KG1 (cell line): ENCODE measurements around the gene BSPRY.

Experiments
- DNase-seq: peaks from one replicate; lab custom pipeline; 2025; lab: John Stamatoyannopoulos, UW

Gene BSPRY

DNA sequence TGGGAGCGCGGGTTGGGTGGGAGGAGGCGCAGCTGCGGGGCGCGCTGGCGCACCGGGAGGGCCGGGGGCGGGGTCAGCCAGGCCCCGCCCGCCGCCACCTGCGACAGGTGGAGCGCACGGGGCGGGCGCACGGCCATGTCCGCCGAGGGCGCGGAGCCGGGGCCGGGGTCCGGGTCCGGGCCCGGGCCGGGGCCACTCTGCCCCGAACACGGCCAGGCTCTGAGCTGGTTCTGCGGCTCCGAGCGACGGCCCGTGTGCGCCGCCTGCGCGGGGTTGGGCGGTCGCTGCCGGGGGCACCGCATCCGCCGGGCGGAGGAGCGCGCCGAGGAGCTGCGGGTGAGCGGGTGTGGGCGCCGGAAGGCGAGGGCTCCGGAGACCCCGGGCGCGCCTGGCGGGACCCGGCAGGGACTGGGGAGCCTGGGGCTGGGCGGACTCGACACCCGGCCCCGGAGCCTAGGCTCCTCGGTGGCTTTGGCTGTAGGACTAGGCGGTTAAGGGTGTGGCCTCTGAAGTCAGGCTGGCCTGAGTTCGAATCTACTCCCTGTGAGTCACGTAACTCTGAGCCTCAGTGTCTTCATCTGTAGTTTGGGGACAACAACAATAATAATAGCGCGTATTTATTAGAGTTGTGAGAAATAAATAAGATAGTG, at the start of gene BSPRY:
Gene BSPRY (plus strand): TSS at position 97 of the 650 bp plus-strand sequence. CDS start 39 bp downstream, at position 136.
- DNase-seq: no peak

DNA sequence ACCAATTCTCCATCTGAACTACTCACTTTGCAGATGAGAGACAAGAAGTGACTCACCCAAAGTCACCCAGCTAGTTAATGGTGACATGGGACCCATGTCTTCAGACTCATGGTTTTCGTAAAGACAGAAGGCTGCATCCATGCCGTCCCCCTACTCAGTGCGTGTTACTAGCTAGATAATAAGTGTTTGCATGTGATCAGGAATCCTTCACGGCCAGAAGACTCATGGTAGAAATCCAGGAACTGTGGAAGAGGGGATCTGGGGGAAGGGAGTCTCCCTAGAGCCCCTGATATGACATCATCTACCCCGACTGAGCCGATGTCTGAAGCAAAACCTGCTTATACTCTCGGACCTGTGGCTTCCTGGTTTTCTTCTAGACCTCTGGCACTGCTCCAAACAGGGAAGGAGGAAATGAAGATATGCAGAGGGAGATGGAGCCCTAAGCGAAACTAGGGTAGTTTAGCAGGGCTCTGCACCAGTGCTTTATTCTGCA, 49.5 kb upstream of the BSPRY start:
- no peak for DNase-seq

DNA sequence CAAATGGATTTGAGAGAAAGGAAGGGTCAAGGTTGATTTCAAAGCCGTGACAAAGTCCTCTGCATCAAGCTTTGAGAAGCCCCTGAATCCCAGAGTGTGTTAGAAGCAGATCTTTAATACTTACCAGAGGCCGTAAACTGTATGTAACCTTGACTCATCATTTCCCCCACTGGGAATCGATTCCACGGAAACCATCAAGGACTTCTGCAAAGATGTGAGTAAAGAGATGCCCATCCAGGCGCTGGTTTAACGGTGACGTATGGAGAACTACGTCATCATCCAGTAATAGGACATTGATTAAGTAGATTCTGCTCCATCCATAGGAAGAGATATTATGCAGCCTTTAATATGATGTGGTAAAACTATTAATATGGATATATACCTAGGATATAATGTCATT, 47.8 kb upstream of the BSPRY start:
- no peak for DNase-seq

DNA sequence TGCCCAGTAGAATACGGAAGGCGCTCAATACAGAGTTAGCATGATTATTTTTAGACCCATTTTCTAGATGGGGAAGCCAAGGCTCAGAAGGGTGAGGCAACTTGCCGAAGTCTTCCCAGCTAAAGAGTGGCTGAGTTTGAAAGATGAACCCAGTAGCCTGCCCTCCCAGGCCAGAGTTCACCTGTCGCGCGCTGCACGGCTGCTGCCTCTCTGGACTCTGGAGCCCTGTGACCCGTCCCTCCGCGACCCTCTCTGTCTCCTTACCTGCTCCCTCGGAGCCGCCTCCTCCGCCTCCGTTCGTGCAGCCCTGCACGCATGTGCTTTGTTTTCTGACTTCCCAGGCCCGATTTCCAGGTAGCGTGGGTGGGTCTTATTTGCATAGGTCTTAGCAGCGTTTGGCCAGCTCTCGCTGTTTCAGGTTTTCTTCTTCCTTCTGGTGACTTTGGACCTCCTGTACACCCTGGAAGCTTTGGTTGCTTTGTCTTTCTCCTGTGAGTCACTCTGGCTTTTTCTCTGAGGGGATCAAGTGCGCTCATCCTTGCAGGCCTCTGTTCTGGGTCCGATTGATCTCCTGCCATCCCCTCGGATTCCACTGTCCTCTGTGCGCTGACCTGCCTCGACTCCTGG, 46.4 kb upstream of the BSPRY start, which contains the start of gene RNF183:
Gene RNF183 (minus strand): TSS at position 585 of the 627 bp plus-strand sequence. CDS start 5,192 bp downstream, outside the sequence.
- no peak for DNase-seq

DNA sequence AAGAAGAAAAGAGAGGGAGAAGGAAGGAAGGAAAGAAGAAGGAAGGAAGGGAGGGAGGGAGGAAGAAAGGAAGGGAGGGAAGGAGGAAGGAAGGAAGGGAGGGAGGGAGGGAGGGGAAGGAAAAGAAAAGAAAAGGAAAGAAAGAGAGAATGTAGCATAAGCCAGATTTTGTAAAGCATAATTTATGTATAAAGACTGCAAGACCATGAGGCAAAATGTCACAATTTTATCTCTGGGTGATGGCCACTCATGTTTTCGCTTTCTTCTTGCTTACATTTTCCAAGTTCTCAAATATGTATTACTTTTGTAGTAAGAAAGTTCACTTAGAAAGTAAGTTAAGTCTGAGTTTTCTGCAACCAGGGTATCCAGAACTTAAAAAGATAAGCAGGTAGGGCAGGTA, 42.8 kb upstream of the BSPRY start:
- no peak for DNase-seq

DNA sequence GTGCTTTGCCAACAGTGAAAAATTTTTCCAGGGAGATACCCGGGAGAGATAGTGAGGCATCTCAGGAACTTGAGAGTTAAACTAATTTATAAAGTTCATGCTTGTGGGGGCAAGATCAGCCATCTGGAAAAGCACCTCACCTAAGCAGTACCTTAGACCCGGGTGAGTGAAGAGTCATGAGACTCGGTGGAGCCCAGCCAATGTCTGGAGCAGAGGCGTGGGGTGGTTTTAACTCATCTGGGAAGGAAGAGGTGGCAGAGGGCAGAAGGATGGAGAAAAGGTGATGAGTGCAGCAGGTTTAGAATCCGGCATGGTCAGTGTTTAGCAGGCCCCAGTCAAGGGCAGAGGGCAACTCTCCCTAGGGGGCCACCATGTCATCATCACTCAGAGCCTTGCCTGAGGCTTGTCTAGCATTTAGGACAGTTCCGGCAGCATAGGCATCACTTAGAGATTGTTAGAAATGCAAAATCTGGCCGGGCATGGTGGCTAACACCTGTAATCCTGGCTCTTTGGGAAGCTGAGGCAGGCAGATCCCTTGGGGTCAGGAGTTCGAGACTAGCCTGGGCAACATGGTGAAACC, 41.9 kb upstream of the BSPRY start:
- DNase-seq: no peak

DNA sequence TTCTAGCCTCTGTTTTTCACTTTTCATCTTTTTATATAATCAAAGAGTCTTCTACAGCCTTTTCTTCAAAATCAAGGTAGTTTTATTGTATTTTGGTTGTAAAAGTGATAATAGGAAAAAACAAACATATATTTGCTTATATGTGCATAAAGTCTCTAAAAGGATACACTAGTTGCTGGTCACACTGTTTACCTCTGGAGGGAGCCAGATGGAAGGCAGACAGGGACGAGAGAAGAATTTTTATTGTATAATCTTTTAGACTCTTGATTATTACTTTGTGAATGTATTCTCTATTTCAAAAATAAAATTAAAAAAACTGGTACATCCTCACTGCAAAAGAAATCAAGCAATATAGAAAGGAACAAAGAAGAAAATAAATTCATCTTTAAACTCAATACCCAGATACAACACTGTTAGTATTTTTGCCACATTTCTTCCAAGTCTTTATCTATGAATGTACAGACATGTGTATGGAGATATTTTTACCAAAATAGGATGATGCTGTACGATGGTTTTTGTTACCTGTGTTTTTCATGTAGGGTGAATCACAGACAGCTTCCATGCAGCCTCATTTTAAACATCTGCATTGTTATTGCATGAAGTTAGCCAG, 40.0 kb upstream of the BSPRY start:
- peak; percentile 2 for DNase-seq

DNA sequence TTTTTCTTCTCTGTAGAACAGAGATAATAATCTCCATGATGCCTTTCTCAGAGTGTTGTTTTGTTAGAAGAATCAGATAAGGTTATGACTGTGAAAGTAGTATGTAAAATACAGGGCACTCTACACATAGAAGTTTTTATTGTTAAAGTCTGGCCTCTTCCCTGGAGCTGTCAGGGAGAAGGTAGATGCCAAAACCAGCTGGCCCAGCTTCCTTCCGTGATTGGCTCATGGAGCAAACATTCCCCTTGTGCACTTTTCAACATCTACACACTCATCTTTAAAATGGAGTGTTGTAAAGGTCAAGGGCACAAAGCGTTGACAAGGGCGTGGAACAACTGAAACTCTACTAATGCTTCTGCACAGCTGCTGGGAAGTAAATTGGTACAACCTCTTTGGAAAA, 38.8 kb upstream of the BSPRY start:
- DNase-seq: no peak

DNA sequence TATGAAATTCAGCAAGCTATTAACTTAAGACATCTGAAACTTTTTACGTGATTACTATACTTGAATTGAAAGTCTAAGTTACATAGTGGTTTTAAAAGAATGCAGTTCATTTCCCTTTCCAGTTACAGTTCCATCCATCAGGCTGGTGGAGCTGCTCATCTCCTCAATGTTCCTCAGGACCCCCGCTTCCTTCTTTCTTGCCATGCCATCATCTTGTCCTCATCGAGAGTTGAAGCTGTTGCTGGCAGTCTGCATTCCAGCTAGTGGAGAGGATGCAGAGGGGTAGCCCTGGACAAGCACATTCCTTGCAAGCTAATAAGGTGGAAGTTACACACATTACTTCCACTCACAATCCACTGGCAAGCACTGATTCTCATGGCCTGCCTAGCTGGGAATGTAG, 37.4 kb upstream of the BSPRY start:
- DNase-seq: no peak

DNA sequence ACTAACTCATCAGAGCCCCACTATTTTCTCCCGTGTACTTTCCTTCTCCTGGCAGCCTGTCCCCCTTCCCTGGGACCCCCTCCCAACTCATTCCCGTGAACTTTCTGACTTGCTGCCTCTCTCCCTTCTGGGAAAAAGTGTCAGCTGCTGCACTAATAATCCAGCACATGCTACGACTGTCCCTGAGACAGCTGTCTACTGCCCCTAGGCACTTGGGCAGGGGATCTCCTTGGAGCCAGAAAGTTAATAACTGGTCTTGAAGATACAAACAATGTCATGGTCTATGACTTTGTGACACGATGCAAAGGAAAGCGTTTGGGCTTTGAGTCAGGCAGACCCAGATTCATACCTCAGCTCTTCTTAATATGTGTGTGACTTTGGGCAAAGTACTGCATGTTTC, 36.1 kb upstream of the BSPRY start:
- no peak for DNase-seq

DNA sequence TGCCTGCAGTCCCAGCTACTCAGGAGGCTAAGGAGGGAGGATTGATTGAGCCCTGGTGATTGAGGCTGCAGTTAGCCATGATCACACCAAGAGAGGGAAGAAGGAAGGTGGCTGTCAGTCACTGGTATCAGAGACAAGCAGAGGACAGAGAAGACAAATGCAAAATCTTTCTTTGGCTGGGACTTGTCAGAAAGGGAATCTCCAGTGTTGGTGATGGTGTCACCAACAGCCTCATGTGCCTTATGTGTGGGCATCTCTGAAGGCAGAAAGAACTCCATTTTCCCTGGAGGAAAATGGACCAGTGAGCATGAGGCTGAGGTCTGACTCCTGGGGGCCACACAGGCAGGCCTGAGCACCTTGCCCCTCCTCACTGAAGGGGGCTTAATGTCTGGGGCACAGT, 34.1 kb upstream of the BSPRY start:
- DNase-seq: no peak

DNA sequence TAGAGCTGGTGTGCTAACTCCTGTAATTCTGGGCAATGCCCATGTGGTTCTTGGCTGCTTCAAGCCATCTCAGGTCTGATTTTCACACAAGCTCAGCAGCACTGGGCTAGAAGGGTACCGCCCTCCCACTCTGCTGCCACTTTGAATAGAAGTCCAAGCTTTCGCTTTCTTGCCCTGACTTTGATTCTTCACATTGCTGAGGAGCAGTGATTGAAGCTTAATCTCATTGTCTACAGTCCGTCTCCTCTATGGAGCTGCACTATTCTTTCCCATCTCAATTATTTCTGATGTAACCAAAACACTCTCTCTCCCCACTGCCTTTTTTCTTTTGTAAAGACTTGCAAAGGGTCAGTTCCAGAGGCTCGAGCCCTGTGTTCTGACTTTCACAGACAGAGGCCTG, 33.3 kb upstream of the BSPRY start:
- DNase-seq: no peak

DNA sequence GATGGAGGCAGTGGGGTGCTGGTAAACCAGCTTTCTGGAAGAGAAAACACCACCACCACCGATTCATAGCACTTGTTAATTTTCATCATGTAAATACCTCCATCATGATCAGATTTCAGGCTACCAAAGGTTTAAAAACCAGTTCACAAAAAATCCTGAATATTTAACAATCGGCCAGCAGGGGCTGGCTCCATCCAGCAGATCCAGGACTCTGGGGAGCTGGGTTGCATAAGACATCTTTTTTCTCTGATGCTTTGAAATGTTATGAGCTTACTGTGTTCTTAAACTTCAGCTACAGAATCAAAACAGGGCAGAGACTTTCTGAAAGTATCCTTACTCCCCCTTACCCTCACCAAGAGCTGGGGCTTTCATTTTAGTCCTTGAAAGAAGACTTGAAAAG, 31.6 kb upstream of the BSPRY start:
- DNase-seq: no peak

DNA sequence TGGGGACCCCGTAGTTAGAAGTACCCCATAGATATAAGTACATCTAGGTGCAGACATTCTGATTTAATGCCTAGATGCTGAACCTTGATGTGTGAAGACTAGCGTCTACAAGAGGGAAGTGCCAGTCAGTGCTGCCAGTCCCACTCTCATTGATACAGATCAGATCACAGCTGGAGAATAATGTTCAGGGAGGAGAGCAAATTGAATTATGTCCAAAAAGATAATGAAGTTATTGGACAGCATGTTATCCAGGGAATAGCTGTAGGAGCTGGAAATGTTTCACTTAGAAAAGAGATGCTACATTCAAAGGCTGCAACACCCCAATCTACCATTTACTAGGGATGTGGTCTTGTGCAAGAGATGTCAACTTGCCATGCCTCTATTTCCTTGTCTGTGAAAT, 30.3 kb upstream of the BSPRY start:
- DNase-seq: no peak

DNA sequence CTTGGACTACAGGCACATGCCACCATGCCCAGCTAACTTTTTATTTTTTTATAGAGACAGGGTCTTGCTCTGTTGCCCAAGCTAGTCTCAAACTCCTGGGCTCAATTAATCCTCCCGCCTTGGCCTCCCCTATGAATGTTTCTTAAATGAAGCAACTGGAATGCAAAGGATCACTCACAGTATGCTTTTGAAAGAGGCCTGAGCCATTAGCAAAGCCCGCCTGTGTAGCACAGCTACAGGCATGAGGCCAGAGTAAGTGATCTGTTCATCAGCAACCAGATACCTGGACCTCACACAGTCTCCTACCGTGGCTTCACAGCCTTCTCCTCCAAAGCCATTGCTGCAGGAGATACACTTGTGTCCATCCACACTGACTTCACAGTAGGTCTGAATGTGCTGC, 29.3 kb upstream of the BSPRY start:
- no peak for DNase-seq

DNA sequence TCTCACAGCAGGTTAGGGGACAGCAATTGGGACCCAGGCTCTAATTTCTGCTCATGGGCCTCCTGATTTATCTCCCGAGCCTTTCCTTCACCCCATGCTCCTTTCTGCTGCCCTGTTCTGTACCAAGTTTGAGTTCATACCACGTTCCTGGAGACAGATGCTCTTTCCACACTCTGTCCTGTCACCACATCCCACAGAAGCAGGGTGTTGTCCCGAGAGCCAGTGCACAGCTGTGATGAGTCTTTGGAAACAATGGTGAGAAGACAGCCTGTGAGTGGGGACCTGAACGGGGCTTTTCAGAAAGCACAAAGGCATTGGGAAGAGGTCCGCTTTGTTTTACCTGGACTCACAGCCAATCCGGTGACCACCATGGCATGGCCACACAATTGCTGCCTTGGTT, 26.7 kb upstream of the BSPRY start:
- DNase-seq: no peak

DNA sequence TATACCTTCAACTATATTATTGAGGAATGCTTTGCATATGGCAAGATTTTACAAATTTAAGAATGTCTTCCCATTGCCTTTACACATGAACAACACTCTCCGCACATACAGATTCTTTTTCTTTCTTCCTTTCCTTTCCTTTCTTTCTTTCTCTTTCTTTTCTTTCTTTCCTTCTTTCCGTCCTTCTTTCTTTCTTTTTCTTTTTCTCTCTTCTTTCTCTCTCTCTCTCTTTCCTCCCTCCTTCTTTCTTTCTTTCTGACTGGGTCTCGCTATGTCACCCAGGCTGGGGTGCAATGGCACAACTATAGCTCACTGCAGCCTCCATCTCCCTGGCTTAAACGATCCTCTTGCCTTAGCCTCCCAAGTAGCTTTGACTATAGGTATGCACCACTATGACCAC, 23.1 kb upstream of the BSPRY start:
- no peak for DNase-seq

DNA sequence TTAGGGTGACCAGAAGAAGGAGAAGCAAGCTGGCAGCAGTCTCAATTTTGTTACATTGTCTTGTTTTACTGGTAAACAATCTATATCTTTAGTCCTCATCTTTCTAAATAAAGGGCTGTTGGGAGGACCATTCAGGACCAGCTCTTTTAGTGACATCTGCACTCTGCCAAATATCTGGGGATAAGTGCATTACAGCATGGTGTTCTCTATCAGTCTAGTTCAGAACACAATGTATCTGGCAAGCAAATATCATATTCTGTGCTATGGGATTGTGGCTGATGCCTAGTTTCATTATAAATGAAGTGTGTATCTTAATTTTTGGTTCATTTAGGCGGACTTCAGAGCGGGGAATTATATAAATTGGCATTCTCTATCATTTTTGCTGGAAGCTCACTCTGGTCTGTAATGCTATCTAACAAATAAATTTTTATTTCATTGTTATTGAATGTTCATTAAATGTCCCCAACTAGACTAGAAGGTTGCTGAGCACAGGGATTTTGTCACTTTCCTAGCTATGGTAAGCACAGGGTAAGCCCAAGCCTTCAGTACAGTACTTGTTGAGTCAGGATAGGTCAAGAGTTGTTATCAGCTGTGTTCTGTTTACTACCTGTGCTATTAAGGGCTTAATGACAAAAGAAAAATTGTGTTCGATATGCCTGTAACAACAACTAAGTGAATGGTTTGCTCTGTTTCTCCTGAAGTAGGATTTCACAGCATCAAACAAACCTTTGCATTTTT, 21.1 kb upstream of the BSPRY start:
- no peak for DNase-seq

DNA sequence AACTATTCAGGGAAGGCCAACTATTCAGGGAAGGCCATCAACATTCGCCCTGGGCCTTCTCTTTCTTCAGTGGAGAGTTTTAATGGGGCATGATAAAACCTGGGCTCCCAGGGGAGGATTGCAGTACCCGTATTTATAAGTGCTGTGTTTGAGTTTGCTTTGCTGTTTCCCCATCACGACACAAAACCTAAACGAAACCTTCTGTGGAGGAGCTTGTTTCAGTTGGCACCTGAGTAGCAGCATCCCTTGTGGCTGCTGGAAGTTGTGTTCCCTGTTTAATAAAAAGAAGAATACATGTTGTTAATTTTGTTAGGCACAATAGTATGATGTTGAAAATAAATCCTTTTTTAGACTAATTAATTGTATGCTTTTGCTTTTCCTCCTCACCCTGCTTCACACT, 17.6 kb upstream of the BSPRY start:
- DNase-seq: no peak

DNA sequence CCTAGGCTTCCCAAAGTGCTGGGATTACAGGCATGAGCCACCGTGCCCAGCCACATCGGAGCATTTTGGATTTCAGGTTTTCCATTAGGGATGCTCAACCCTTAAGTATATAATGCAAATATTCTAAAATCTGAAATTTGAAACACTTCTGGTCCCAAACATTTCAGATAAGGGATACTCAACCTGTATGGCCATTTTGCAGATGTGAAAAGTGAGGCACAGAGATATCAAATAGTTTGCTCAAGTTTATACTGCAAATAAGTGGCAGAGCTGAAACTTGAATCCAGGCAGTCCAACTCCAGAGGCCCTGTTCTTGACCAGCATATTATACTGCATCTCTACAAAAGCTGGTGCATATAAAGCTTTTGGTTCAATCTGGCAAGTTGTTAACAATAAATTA, 11.6 kb upstream of the BSPRY start:
- no peak for DNase-seq

DNA sequence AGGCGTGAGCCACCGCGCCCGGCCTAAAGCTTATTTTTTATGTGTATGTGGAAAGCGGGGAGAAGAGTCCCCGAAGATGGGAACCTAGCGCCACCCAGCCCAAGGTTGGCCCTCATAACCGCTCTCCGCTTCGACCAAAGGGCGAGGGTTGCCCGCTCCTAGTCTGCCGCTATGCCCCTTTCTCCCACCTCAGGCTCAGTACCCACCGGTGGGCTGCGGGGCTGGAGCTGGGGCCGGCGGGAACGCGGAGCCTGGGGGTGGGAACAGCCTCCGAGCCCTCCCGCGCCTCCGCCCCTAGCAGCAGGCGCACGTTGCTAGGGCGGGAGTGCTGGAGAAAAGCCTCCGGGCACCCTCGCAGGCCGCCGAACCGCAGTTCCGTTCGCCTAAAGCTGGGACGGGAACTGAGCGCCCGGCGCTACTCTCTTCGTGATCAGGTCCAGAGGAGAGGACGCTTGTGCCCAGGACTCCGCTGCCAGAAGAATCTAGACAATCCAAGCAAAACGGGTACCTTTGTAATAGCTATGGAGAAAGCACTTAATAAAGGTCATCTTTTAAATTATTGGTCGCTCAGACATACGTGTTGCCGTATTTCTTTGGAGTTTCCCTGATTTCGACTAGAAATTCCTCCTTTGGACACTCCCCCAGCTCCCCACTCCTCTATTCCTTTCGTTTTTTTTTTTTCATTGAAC, 9.2 kb upstream of the BSPRY start, which contains the start of gene WDR31:
Gene WDR31 (minus strand): TSS at position 265 of the 689 bp plus-strand sequence. CDS start 8,253 bp downstream, outside the sequence.
- peak; percentile 78 for DNase-seq
